Middle frontal gyrus (tissue), 1 donor: ENCODE data around the gene GMNN.
A peak's percentile ranks its signal among the peaks of the same experiment; 100 is the strongest.
"Not testable (repeated sequence)": the region's sequence is repeated elsewhere in the genome, so short reads cannot be mapped to it uniquely, and the experiment has no call there.

Experiments
- DNase-seq: peaks from one replicate; pipeline ENCODE4 v3.0.0-alpha.2; 2015; ENCODE audit warnings: low spot score; ENCODE audit errors: extremely low spot score

The GMNN gene

GRCh38 chr6:24774696-24775519 lies at the start of gene GMNN:
Gene GMNN, plus strand, starts transcription at chr6:24774937. Its CDS starts 2,310 bp downstream, at chr6:24777247.
- DNase-seq, result peak; percentile 95

GRCh38 chr6:24730653-24731052 lies 44.1 kb upstream of the GMNN start:
- DNase-seq, result not testable (repeated sequence)

- not testable (repeated sequence) for DNase-seq
Measured at GRCh38 chr6:24731456-24732134, 43.1 kb upstream of the GMNN start.

- DNase-seq, result no peak
Measured at GRCh38 chr6:24734166-24734565, 40.6 kb upstream of the GMNN start.

- DNase-seq, result not testable (repeated sequence)
Measured at GRCh38 chr6:24734710-24735109, 40.0 kb upstream of the GMNN start.

- DNase-seq, result no peak
Measured at GRCh38 chr6:24738741-24739140, 36.0 kb upstream of the GMNN start.

- no peak for DNase-seq
Measured at GRCh38 chr6:24740861-24741260, 33.9 kb upstream of the GMNN start.

- no peak for DNase-seq
Measured at GRCh38 chr6:24742216-24742738, 32.5 kb upstream of the GMNN start.

GRCh38 chr6:24743265-24743943 lies 31.3 kb upstream of the GMNN start:
- DNase-seq, result no peak

GRCh38 chr6:24743944-24744335 lies 30.8 kb upstream of the GMNN start:
- DNase-seq, result no peak

- DNase-seq, result no peak
Measured at GRCh38 chr6:24744911-24745310, 29.8 kb upstream of the GMNN start.

GRCh38 chr6:24749297-24749696 lies 25.4 kb upstream of the GMNN start:
- no peak for DNase-seq

GRCh38 chr6:24750878-24751277 lies 23.9 kb upstream of the GMNN start:
- DNase-seq, result not testable (repeated sequence)

GRCh38 chr6:24752503-24752902 lies 22.2 kb upstream of the GMNN start:
- no peak for DNase-seq

GRCh38 chr6:24752917-24753492 lies 21.7 kb upstream of the GMNN start:
- no peak for DNase-seq

- DNase-seq, result no peak
Measured at GRCh38 chr6:24753545-24753944, 21.2 kb upstream of the GMNN start.

- DNase-seq, result not testable (repeated sequence)
Measured at GRCh38 chr6:24754378-24754777, 20.4 kb upstream of the GMNN start.

- DNase-seq, result no peak
Measured at GRCh38 chr6:24755279-24755678, 19.5 kb upstream of the GMNN start.

- no peak for DNase-seq
Measured at GRCh38 chr6:24757611-24758010, 17.1 kb upstream of the GMNN start.

GRCh38 chr6:24759718-24760117 lies 15.0 kb upstream of the GMNN start:
- DNase-seq, result no peak

GRCh38 chr6:24760210-24760609 lies 14.5 kb upstream of the GMNN start:
- no peak for DNase-seq
